NCI-H524 treated with DMSO at 0.1 percent for 48 hours (cell line): Measurements from ENCODE around the gene RMDN2.
"Not testable (repeated sequence)": the region's sequence is repeated elsewhere in the genome, so short reads cannot be mapped to it uniquely, and the experiment has no call there.

Source experiments
- DNase-seq: peaks from one replicate; lab custom pipeline; 2025; lab: John Stamatoyannopoulos, UW

Gene RMDN2

GRCh38 chr2:37897511-37897910, 27.6 kb upstream of the RMDN2 start:
- DNase-seq: no peak

GRCh38 chr2:37898448-37898847, 26.6 kb upstream of the RMDN2 start:
- DNase-seq: no peak

GRCh38 chr2:37902991-37903390, 22.1 kb upstream of the RMDN2 start:
- DNase-seq: no peak

- DNase-seq: no peak
Measured at GRCh38 chr2:37904425-37904824, 20.7 kb upstream of the RMDN2 start.

GRCh38 chr2:37904993-37905392, 20.1 kb upstream of the RMDN2 start:
- no peak for DNase-seq

GRCh38 chr2:37906131-37906530, 19.0 kb upstream of the RMDN2 start:
- no peak for DNase-seq

GRCh38 chr2:37907501-37908225, 17.4 kb upstream of the RMDN2 start:
- no peak for DNase-seq

GRCh38 chr2:37911296-37911873, 13.7 kb upstream of the RMDN2 start:
- no peak for DNase-seq

GRCh38 chr2:37912056-37912455, 13.0 kb upstream of the RMDN2 start:
- no peak for DNase-seq

GRCh38 chr2:37912616-37913015, 12.5 kb upstream of the RMDN2 start:
- DNase-seq: no peak

GRCh38 chr2:37914340-37914739, 10.7 kb upstream of the RMDN2 start:
- no peak for DNase-seq

GRCh38 chr2:37915773-37916172, 9.3 kb upstream of the RMDN2 start:
- DNase-seq: no peak

GRCh38 chr2:37916512-37917082, 8.5 kb upstream of the RMDN2 start:
- DNase-seq: no peak

- DNase-seq: no peak
Measured at GRCh38 chr2:37917281-37918228, 7.5 kb upstream of the RMDN2 start.

GRCh38 chr2:37918742-37919186, 6.3 kb upstream of the RMDN2 start:
- no peak for DNase-seq

- DNase-seq: no peak
Measured at GRCh38 chr2:37919631-37920032, 5.5 kb upstream of the RMDN2 start.

- DNase-seq: no peak
Measured at GRCh38 chr2:37920570-37920969, 4.5 kb upstream of the RMDN2 start.

- no peak for DNase-seq
Measured at GRCh38 chr2:37921781-37922180, 3.3 kb upstream of the RMDN2 start.

- DNase-seq: no peak
Measured at GRCh38 chr2:37923308-37924055, 1.6 kb upstream of the RMDN2 start.

- no peak for DNase-seq
Measured at GRCh38 chr2:37926635-37927034, 1.5 kb downstream of the RMDN2 start.

GRCh38 chr2:37928377-37928776, 3.3 kb downstream of the RMDN2 start:
- no peak for DNase-seq

GRCh38 chr2:37930392-37930791, 5.3 kb downstream of the RMDN2 start:
- not testable (repeated sequence) for DNase-seq
